Osteocyte (in vitro differentiated cells): Measurements from ENCODE around the gene CLTA. TPM values are rescaled to one million over a fixed set of nuclear protein-coding genes. Genes with fewer than 3 reads are reported as not detected.
"Not testable (repeated sequence)": the region's sequence is repeated elsewhere in the genome, so short reads cannot be mapped to it uniquely, and the experiment has no call there.

Experiments
- DNase-seq: peaks from one replicate; pipeline ENCODE4 v3.0.0; 2021; ENCODE audit warnings: mixed read lengths; ENCODE audit not compliant: unreplicated experiment; ENCODE audit errors: extremely low spot score
- H3K27ac Mint-ChIP-seq: one replicate; pipeline ENCODE4 v1.8.0; 2021; ENCODE audit warnings: mild to moderate bottlenecking, mixed read lengths; ENCODE audit not compliant: unreplicated experiment
- H3K27me3 Mint-ChIP-seq: one replicate; pipeline ENCODE4 v1.8.0; 2021; ENCODE audit warnings: mixed read lengths; ENCODE audit not compliant: unreplicated experiment
- H3K36me3 Mint-ChIP-seq: one replicate; pipeline ENCODE4 v1.8.0; 2021; ENCODE audit warnings: mixed read lengths; ENCODE audit not compliant: unreplicated experiment
- H3K4me1 Mint-ChIP-seq: one replicate; pipeline ENCODE4 v1.8.0; 2021; ENCODE audit warnings: mixed read lengths; ENCODE audit not compliant: unreplicated experiment
- H3K4me3 Mint-ChIP-seq: one replicate; pipeline ENCODE4 v1.8.0; 2021; ENCODE audit warnings: mild to moderate bottlenecking, moderate library complexity, mixed read lengths; ENCODE audit not compliant: unreplicated experiment
- H3K9me3 Mint-ChIP-seq: one replicate; pipeline ENCODE4 v1.8.0; 2021; ENCODE audit warnings: mixed read lengths; ENCODE audit not compliant: unreplicated experiment
- CTCF ChIP-seq: fragments of 200-600 bp; sonication (generic); IDR thresholded peaks from 2 replicates; pipeline ENCODE4 v1.5.0; 2021; ENCODE audit warnings: antibody characterized with exemption, mild to moderate bottlenecking, moderate library complexity
- total RNA-seq: library from RNA; stranded (reverse); gene quantifications from 2 replicates; pipeline ENCODE4 v1.2.1, GENCODE V29; 2021

The CLTA gene
- total RNA-seq, 1 donor from 2014 or later, result 260 TPM

GRCh38 chr9:36174731-36175130 is 16.0 kb upstream of the CLTA start:
- Mint-ChIP-seq H3K27ac (no peak overlapping the region), H3K9me3 (no peaks in the 10 kb centered on the region), H3K4me3 (no peak overlapping the region), H3K27me3 (peaks cover 2% of the 10 kb centered on the region), H3K4me1 (no peaks in the 10 kb centered on the region), H3K36me3 (no peaks in the 10 kb centered on the region)
- TF ChIP-seq CTCF, result no peak
- DNase-seq, result no peak

GRCh38 chr9:36175209-36175608 is 15.5 kb upstream of the CLTA start:
- not testable (repeated sequence) for H3K36me3 Mint-ChIP-seq, H3K4me3 Mint-ChIP-seq, H3K27ac Mint-ChIP-seq, H3K4me1 Mint-ChIP-seq, H3K9me3 Mint-ChIP-seq, DNase-seq, H3K27me3 Mint-ChIP-seq

- peaks cover 13% of the 10 kb centered on the region for H3K27me3 Mint-ChIP-seq
- not testable (repeated sequence) for H3K4me3 Mint-ChIP-seq, DNase-seq, H3K4me1 Mint-ChIP-seq, H3K9me3 Mint-ChIP-seq, H3K27ac Mint-ChIP-seq, H3K36me3 Mint-ChIP-seq
Observed at GRCh38 chr9:36176496-36176895, 14.2 kb upstream of the CLTA start.

- DNase-seq, result no peak
- Mint-ChIP-seq H3K4me1 (no peaks in the 10 kb centered on the region), H3K4me3 (no peak overlapping the region), H3K27me3 (peaks cover 13% of the 10 kb centered on the region), H3K36me3 (no peaks in the 10 kb centered on the region), H3K27ac (no peak overlapping the region), H3K9me3 (no peaks in the 10 kb centered on the region)
- TF ChIP-seq CTCF, result no peak
Observed at GRCh38 chr9:36177571-36177970, 13.2 kb upstream of the CLTA start.

GRCh38 chr9:36180243-36180642 is 10.5 kb upstream of the CLTA start:
- not testable (repeated sequence) for H3K4me1 Mint-ChIP-seq, H3K4me3 Mint-ChIP-seq, H3K9me3 Mint-ChIP-seq, H3K27ac Mint-ChIP-seq, DNase-seq, H3K36me3 Mint-ChIP-seq
- peaks cover 13% of the 10 kb centered on the region for H3K27me3 Mint-ChIP-seq

GRCh38 chr9:36187414-36187813 is 3.3 kb upstream of the CLTA start:
- H3K4me3 Mint-ChIP-seq, result no peak overlapping the region

More at GRCh38 chr9:36187414-36187813, 3.3 kb upstream of the CLTA start:
- peaks cover 19% of the 10 kb centered on the region for H3K4me1 Mint-ChIP-seq
- H3K27ac Mint-ChIP-seq, result no peak overlapping the region
- H3K36me3 Mint-ChIP-seq, result no peaks in the 10 kb centered on the region
- no peak for DNase-seq
- TF ChIP-seq CTCF, result no peak
- no peaks in the 10 kb centered on the region for H3K27me3 Mint-ChIP-seq
- no peaks in the 10 kb centered on the region for H3K9me3 Mint-ChIP-seq
